ENCODE data around the gene CD101. TPM values are rescaled to one million over a fixed set of nuclear protein-coding genes. Genes with fewer than 3 reads are reported as not detected.

CD101 gene
- total and polyA plus RNA-seq, 2 experiments from 2014 or later = 1.2 to 1.3 TPM

- no peaks in the 10 kb centered on the region for H3F3A ChIP-seq (replicated peaks; ENCODE audit: low read depth)
- no peak overlapping the region for H3K4me2 ChIP-seq
- no peak for DNase-seq (ENCODE audit: low spot score)
- H3K4me1 ChIP-seq (ENCODE audit: insufficient read depth) = no peaks in the 10 kb centered on the region
- no peak overlapping the region for H3K4me3 ChIP-seq
- no peak overlapping the region for H2AFZ ChIP-seq
- Mint-ChIP-seq H3K4me1 (peaks cover 16% of the 10 kb centered on the region), H3K27ac (no peak overlapping the region), H3K4me3 (no peak overlapping the region), H3K36me3 (ENCODE audit: low read depth) (no peaks in the 10 kb centered on the region), H3K27me3 (ENCODE audit: insufficient read depth, low read depth, poor library complexity) (no peaks in the 10 kb centered on the region), H3K9me3 (no peaks in the 10 kb centered on the region; the same call in 2 of the 3 replicates)
- H3K27me3 ChIP-seq (ENCODE audit: insufficient read depth) = no peaks in the 10 kb centered on the region
- TF ChIP-seq EZH2 (IDR thresholded peaks at IDR 0.05; ENCODE audit: low read depth, unreplicated experiment) (no peak), CTCF (conservative IDR thresholded peaks at IDR 0.05; ENCODE audit: low read depth in 2 of 2) (no peak), JUNB (IDR thresholded peaks at IDR 0.05; ENCODE audit: unreplicated experiment) (no peak), POLR2AphosphoS5 (IDR thresholded peaks at IDR 0.05; ENCODE audit: low read depth) (no peak), ZNF462 (CRISPR knock-in tag; IDR thresholded peaks at IDR 0.05) (no peak), EZH2phosphoT487 (IDR thresholded peaks at IDR 0.05; ENCODE audit: unreplicated experiment) (no peak), STAT1 (IDR thresholded peaks at IDR 0.05; ENCODE audit: unreplicated experiment) (no peak), CREB1 (CRISPR knock-in tag; IDR thresholded peaks at IDR 0.05; ENCODE audit: low read depth) (no peak), ETS1 (IDR thresholded peaks at IDR 0.05) (no peak), REST (IDR thresholded peaks at IDR 0.05; ENCODE audit: unreplicated experiment) (no peak)
- H3K27ac ChIP-seq (ENCODE audit: low read depth) = no peak overlapping the region
- H4K20me1 ChIP-seq (replicated peaks; ENCODE audit: insufficient read depth) = no peaks in the 10 kb centered on the region
- H3K9me2 ChIP-seq (ENCODE audit: insufficient read depth) = no peaks in the 10 kb centered on the region
- no peaks in the 10 kb centered on the region for H3K36me3 ChIP-seq (ENCODE audit: insufficient read depth)
- no peaks in the 10 kb centered on the region for H3K79me2 ChIP-seq (replicated peaks; ENCODE audit: insufficient read depth)
- no peak for ATAC-seq
Measured at GRCh38 chr1:117032681-117033539, 31.4 kb downstream of the CD101 start.

Data from GM23338 (cell line).